H4 (cell line): ENCODE measurements around the gene POLDIP3. TPM values are rescaled to one million over a fixed set of nuclear protein-coding genes. Genes with fewer than 3 reads are reported as not detected.
"Not testable (repeated sequence)": the region's sequence is repeated elsewhere in the genome, so short reads cannot be mapped to it uniquely, and the experiment has no call there.

Source experiments
- DNase-seq: peaks from one replicate; pipeline ENCODE4 v3.0.0-alpha.2; 2015; ENCODE audit warnings: low spot score
- total RNA-seq: library from RNA; depleted of rRNA; stranded (reverse); fragments of >200 nt; shearing (Covaris generic); gene quantifications from 2 replicates; pipeline ENCODE4 v1.2.3, GENCODE V29; 2014; rRNA removed

The POLDIP3 gene
- total RNA-seq, 1 experiment from 2014 or later: 27.8 TPM

- DNase-seq: no peak
Observed at GRCh38 chr22:42560381-42560780, 54.3 kb downstream of the POLDIP3 start.

GRCh38 chr22:42553475-42554361, 61.0 kb downstream of the POLDIP3 start, which contains the start of gene SERHL2:
Gene SERHL2 (plus strand): TSS chr22:42553956. CDS start chr22:42554021, 65 bp downstream.
- no peak for DNase-seq

DNA sequence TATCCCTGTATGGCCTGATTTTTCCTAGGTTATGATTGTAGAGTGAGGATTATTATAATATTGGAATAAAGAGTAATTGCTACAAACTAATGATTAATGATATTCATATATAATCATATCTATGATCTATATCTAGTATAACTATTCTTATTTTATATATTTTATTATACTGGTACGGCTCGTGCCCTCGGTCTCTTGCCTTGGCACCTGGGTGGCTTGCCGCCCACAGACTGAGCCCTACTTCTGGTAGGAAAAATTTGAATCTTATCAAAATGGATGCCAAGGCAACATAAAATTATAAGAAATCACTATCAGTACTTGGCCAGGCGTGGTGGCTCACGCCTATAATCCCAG, 62.4 kb downstream of the POLDIP3 start:
- not testable (repeated sequence) for DNase-seq

DNA sequence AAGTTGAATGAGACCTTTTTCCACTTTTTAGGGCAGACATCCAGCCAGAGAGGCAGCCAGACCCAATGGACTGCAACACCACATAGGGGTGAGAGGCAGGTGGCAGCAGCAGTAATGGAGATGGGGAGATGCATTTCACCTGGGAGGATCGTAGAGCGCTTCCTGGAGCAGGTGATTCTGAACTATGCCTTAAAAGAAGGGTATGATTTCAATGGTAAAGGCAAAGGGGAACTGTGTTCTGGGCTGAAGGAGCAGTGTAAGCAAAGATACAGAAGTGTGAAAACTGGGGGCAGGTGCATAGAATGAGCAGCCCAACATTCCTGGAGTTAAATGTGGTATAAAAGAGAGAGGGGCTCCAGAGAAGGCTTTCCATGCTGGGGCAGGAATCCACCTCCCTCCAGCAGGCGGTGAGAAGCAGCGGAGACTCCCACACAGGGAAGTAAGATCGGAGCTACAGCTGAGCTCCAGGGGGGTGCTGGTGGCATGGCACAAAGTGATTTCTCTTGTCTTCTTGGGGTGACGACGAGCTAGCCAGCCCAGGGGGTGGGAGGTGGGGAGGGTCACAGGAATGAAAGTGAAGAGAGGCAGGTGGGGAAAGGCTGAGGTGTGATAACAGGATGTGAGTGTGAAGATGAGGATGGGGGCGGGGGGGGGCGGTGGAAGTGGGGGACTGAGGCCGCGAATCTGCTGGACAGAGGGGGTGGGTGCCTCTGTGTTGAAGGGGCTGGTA, 65.2 kb downstream of the POLDIP3 start:
- DNase-seq: no peak

- no peak for DNase-seq
Observed at GRCh38 chr22:42548597-42549330, 65.9 kb downstream of the POLDIP3 start.

DNA sequence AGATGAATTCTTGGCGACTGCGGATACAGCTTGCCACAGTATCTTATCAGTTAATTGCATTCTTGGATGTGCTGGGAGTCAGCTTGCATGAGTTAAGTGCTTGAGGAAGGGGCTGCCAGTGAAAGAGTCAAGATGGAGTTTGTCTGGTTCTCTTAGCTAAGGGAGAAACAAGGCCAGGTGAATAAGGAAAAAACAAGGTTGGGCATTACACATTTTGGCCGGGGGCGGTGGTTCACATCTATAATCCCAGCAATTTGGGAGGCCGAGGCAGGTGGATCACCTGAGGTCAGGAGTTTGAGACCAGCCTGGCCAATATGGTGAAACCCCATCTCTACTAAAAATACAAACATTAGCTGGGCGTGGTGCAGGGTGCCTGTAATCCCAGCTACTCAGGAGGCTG, 66.6 kb downstream of the POLDIP3 start:
- DNase-seq: not testable (repeated sequence)

GRCh38 chr22:42547562-42547961, 67.1 kb downstream of the POLDIP3 start:
- no peak for DNase-seq

GRCh38 chr22:42544686-42545085, 70.0 kb downstream of the POLDIP3 start:
- no peak for DNase-seq

GRCh38 chr22:42539236-42539771, 75.4 kb downstream of the POLDIP3 start:
- not testable (repeated sequence) for DNase-seq

DNA sequence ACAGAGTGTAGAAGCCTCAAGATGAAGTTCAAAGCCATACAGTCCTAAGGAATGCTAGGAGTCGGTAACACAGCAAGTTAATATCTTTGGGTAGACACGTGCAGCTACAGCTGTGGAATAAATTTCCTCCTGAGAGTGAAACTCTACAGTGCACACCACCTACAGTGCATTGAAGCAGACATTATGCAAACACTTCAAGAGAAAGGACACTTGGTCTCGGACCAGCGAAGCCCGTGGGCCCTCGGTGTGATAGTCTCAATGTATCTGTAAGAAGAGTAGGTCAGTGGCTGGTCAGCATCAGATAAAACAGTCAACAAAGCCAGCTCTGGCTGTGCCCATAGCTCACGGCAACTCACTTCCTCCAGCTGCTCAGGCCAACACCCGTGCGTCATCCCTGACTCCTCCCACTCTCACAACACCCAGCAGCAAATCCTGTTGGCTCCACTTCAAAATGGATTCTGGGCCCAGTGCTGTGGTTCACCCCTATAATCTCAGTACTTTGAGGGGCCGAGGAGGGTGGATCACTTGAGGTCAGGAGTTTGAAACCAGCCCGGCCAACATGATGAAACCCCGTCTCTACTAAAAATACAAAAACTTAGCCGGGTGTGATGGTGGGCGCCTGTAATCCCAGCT, 77.4 kb downstream of the POLDIP3 start:
- DNase-seq: not testable (repeated sequence)

DNA sequence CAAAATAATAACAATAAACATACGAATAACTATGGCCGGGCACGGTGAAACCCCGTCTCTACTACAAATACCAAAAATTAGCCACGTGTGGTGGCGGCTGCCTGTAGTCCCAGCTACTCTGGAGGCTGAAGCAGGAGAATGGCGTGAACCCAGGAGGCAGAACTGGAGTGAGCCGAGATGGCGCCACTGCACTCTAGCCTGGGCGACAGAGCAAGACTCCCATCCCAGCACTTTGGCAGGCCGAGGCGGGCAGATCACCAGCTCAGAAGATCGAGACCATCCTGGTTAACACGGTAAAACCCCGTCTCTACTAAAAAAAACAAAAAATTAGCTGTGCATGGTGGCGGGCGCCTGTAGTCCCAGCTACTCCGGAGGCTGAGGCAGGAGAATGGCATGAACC, 78.0 kb downstream of the POLDIP3 start:
- DNase-seq: not testable (repeated sequence)

DNA sequence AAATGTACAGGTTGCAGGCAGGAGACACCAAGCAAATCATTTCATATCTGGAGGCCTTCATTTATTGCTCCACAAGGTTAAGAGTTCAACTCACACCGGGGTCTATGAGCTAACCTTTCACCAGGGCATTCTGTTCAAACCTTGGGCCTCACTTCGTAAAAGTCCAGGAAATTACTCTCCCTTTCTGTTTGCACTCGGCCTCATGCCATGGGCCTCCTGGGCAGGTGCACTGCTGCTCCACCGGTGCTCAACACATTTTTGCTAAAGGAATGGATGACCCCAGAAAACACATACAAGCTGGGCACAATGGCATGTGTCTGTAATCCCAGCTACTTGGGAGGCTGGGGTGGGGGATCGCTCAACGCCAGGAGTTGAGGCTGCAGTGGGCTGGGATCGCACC, 78.5 kb downstream of the POLDIP3 start:
- no peak for DNase-seq

GRCh38 chr22:42535082-42535731, 79.5 kb downstream of the POLDIP3 start:
- not testable (repeated sequence) for DNase-seq

Other genes with a start within 250 kb of the POLDIP3 start
- not detected in 2 replicates for gene NFAM1, start 182.5 kb downstream of the POLDIP3 start, total RNA-seq
- 20.2 and 26.5 TPM in 2 replicates for gene RRP7A, start 95.1 kb downstream of the POLDIP3 start, total RNA-seq
- gene SERHL2, start 60.9 kb downstream of the POLDIP3 start, total RNA-seq: 0.10 and 0.62 TPM in 2 replicates
- gene ATP5MGL, start 25.7 kb upstream of the POLDIP3 start, total RNA-seq: not detected in 2 replicates
- 44.0 and 48.4 TPM in 2 replicates for gene CYB5R3, start 34.5 kb upstream of the POLDIP3 start, total RNA-seq
- 0.48 and 2.2 TPM in 2 replicates for gene A4GALT, start 106.0 kb upstream of the POLDIP3 start, total RNA-seq
- gene ARFGAP3, start 242.4 kb upstream of the POLDIP3 start, total RNA-seq: 39.8 and 46.0 TPM in 2 replicates